GM12801 (cell line): ENCODE measurements around the gene CMTM1.

ENCODE experiments used
- CTCF ChIP-seq: IDR thresholded peaks from one replicate; pipeline ENCODE4 v1.5.1; 2011; ENCODE audit warnings: control low read depth; ENCODE audit not compliant: insufficient read length; ENCODE audit errors: extremely low read depth

The CMTM1 gene

GRCh38 chr16:66548868-66549267 lies 17.4 kb upstream of the CMTM1 start:
- TF ChIP-seq CTCF, result no peak

GRCh38 chr16:66549284-66550131 lies 16.7 kb upstream of the CMTM1 start, which contains the start of gene TK2:
TK2 (minus strand) TSS chr16:66550122; CDS start chr16:66550061, 61 bp downstream.
- no peak for TF ChIP-seq CTCF

- no peak for TF ChIP-seq CTCF
Observed at GRCh38 chr16:66551348-66551759, 14.9 kb upstream of the CMTM1 start.

- no peak for TF ChIP-seq CTCF
Observed at GRCh38 chr16:66551788-66552285, 14.4 kb upstream of the CMTM1 start.

GRCh38 chr16:66552286-66553177 lies 13.7 kb upstream of the CMTM1 start, which contains the start of gene CKLF:
CKLF (plus strand) TSS chr16:66552576; CDS start chr16:66552716, 140 bp downstream.
- TF ChIP-seq CTCF, result no peak

- no peak for TF ChIP-seq CTCF
Observed at GRCh38 chr16:66553223-66553622, 13.0 kb upstream of the CMTM1 start.

GRCh38 chr16:66554021-66554420 lies 12.2 kb upstream of the CMTM1 start:
- TF ChIP-seq CTCF, result no peak
